Anterior cingulate cortex (tissue), 58 donors: ENCODE data around the gene FBXO7.

Experiments used
- DNase-seq, 58 donors: peaks; one replicate each; lab custom pipeline; 2025; lab: John Stamatoyannopoulos, UW

Gene FBXO7

GRCh38 chr22:32528984-32529982 is 54.7 kb downstream of the FBXO7 start:
- peak in 55 of 58 donors; percentile 18 to 86 (median 71) for DNase-seq

GRCh38 chr22:32531228-32531627 is 56.6 kb downstream of the FBXO7 start:
- DNase-seq = no peak

GRCh38 chr22:32531931-32532819 is 57.6 kb downstream of the FBXO7 start:
- peak in 2 of 58 donors; percentile 14 to 37 for DNase-seq

- DNase-seq = no peak
Measured at GRCh38 chr22:32532820-32533128, 58.2 kb downstream of the FBXO7 start.

GRCh38 chr22:32533265-32534111 is 58.9 kb downstream of the FBXO7 start:
- peak in 5 of 58 donors; percentile 6 to 41 (median 12) for DNase-seq

- no peak for DNase-seq
Measured at GRCh38 chr22:32534252-32535235, 59.9 kb downstream of the FBXO7 start.

- DNase-seq = no peak
Measured at GRCh38 chr22:32535531-32536190, 61.0 kb downstream of the FBXO7 start.

GRCh38 chr22:32536352-32536751 is 61.7 kb downstream of the FBXO7 start:
- no peak for DNase-seq

- DNase-seq = no peak
Measured at GRCh38 chr22:32538521-32538920, 63.9 kb downstream of the FBXO7 start.

GRCh38 chr22:32539631-32540421 is 65.2 kb downstream of the FBXO7 start:
- no peak for DNase-seq

- no peak for DNase-seq
Measured at GRCh38 chr22:32541481-32541880, 66.9 kb downstream of the FBXO7 start.

GRCh38 chr22:32542066-32542676 is 67.6 kb downstream of the FBXO7 start:
- no peak for DNase-seq

GRCh38 chr22:32542677-32543357 is 68.2 kb downstream of the FBXO7 start:
- no peak for DNase-seq

- DNase-seq = no peak
Measured at GRCh38 chr22:32544953-32545558, 70.4 kb downstream of the FBXO7 start.

- DNase-seq = no peak
Measured at GRCh38 chr22:32545801-32546200, 71.2 kb downstream of the FBXO7 start.

GRCh38 chr22:32546496-32546895 is 71.9 kb downstream of the FBXO7 start:
- DNase-seq = no peak
